Esophagus muscularis mucosa (tissue), 4 donors: Measurements from ENCODE around the gene UFD1. TPM values are rescaled to one million over a fixed set of nuclear protein-coding genes. Genes with fewer than 3 reads are reported as not detected.

ENCODE experiments used
- DNase-seq: peaks from one replicate; pipeline ENCODE4 v3.0.0-alpha.2; 2017; ENCODE audit errors: extremely low spot score
- H3K27ac ChIP-seq, 4 donors: fragments of 200-600 bp; sonication (generic); replicated peaks in 1 of 4; 1 replicate in 3 of 4; 2 replicates in 1 of 4; pipeline ENCODE4 v1.5.1; 2016 to 2019; ENCODE audit warnings: mild to moderate bottlenecking in 1 of 4
- H3K27me3 ChIP-seq, 4 donors: fragments of 200-600 bp; sonication (generic); one replicate each; pipeline versions ENCODE4 v1.5.1 to v1.6.0; 2016 to 2019
- H3K36me3 ChIP-seq, 4 donors: fragments of 200-600 bp; sonication (generic); one replicate each; pipeline ENCODE4 v1.5.1; 2016 to 2019
- H3K4me1 ChIP-seq, 4 donors: fragments of 200-600 bp; sonication (generic); one replicate each; pipeline ENCODE4 v1.5.1; 2016 to 2019
- H3K4me3 ChIP-seq, 4 donors: fragments of 200-600 bp; sonication (generic); 1 replicate in 2 of 4; 2 replicates in 2 of 4; pipeline ENCODE4 v1.5.1; 2016 to 2019; ENCODE audit warnings: mild to moderate bottlenecking in 4 of 4, moderate library complexity in 1 of 4
- H3K9me3 ChIP-seq, 4 donors: fragments of 200-600 bp; sonication (generic); 1 replicate in 3 of 4; 2 replicates in 1 of 4; pipeline ENCODE4 v1.5.1; 2016 to 2019
- CTCF ChIP-seq, 3 experiments: fragments of 200-600 bp in 2 of 3; fragments of 450-650 bp in 1 of 3; sonication (generic) in 2 of 3; IDR thresholded peaks; one replicate each; pipeline ENCODE4 v1.5.1; 2017 to 2019; ENCODE audit warnings: antibody characterized with exemption in 3 of 3, mild to moderate bottlenecking in 2 of 3, moderate library complexity in 1 of 3
- EP300 ChIP-seq: sonication (generic); formaldehyde crosslinking; IDR thresholded peaks from one replicate; pipeline ENCODE4 v1.6.1; 2017; ENCODE audit warnings: antibody characterized with exemption
- POLR2A ChIP-seq: fragments of 450-650 bp; IDR thresholded peaks from one replicate; pipeline ENCODE4 v1.6.1; 2017; ENCODE audit warnings: antibody characterized with exemption, moderate library complexity, mild to moderate bottlenecking, low read depth
- POLR2AphosphoS5 ChIP-seq, 2 donors: sonication (generic); formaldehyde crosslinking; IDR thresholded peaks; one replicate each; pipeline ENCODE4 v1.6.1; 2017; ENCODE audit warnings: antibody characterized with exemption in 2 of 2
- WGBS: methylation state at CpG from one replicate; pipeline ENCODE4 v1.1.5; 2018; 5-methylcytosine and 5-hydroxymethylcytosine counted together
- intact Hi-C: fragments of 100-400 bp; cut with DNase I; formaldehyde crosslinking; loops from one replicate; pipeline ENCODE4 v1.15.1; 2023
- total RNA-seq, 4 donors: library from RNA; depleted of rRNA; stranded (reverse); fragments of >200 nt; gene quantifications; one replicate each; pipeline versions ENCODE4 v1.1.0 to v1.2.1, GENCODE V29; 2016

Gene UFD1
- total RNA-seq, 4 donors from 2014 or later: 54.8 to 65.2 (median 57.1) TPM

GRCh38 chr22:19455585-19456370 lies 23.2 kb downstream of the UFD1 start:
- no peak for TF ChIP-seq CTCF (IDR thresholded peaks at IDR 0.05)
- no peak for DNase-seq
- H3K4me1 ChIP-seq: no peaks in the 10 kb centered on the region
- H3K9me3 ChIP-seq: no peaks in the 10 kb centered on the region
- H3K36me3 ChIP-seq: peaks cover 57 to 97% (median 92%) of the 10 kb centered on the region in 4 donors
- intact Hi-C loops: no loop called here
- no peak overlapping the region for H3K4me3 ChIP-seq
- H3K27ac ChIP-seq: no peak overlapping the region
- no peaks in the 10 kb centered on the region for H3K27me3 ChIP-seq
- WGBS: 89% methylated on average over 4 of the region's 4 CpGs

- intact Hi-C loops: no loop called here
- Histone ChIP-seq H3K27ac (no peak overlapping the region), H3K36me3 (peaks cover 55 to 97% (median 92%) of the 10 kb centered on the region in 4 donors), H3K4me1 (no peaks in the 10 kb centered on the region), H3K27me3 (no peaks in the 10 kb centered on the region), H3K4me3 (no peak overlapping the region), H3K9me3 (no peaks in the 10 kb centered on the region)
- TF ChIP-seq EP300: no peak
- no peak for TF ChIP-seq CTCF (IDR thresholded peaks at IDR 0.05)
- no peak for TF ChIP-seq POLR2AphosphoS5 (IDR thresholded peaks at IDR 0.05)
- no peak for TF ChIP-seq POLR2A
- no peak for DNase-seq
- WGBS: 98% methylated on average over 2 of the region's 2 CpGs
Observed at GRCh38 chr22:19455033-19455432, 24.0 kb downstream of the UFD1 start.

- DNase-seq: no peak
- peaks cover 48 to 94% (median 89%) of the 10 kb centered on the region in 4 donors for H3K36me3 ChIP-seq
- no peak for TF ChIP-seq EP300
- no peak overlapping the region for H3K27ac ChIP-seq
- H3K9me3 ChIP-seq: no peaks in the 10 kb centered on the region
- peaks cover 0 to 1% (median 0%) of the 10 kb centered on the region in 4 donors for H3K4me1 ChIP-seq
- intact Hi-C loops: no loop called here
- no peak overlapping the region for H3K4me3 ChIP-seq
- no peaks in the 10 kb centered on the region for H3K27me3 ChIP-seq
- WGBS: 75% methylated on average over 6 of the region's 6 CpGs
Observed at GRCh38 chr22:19454156-19454555, 24.8 kb downstream of the UFD1 start.

- intact Hi-C loops: no loop called here
- H3K4me3 ChIP-seq: no peak overlapping the region
- WGBS: 82% methylated on average over 4 of the region's 5 CpGs
- no peak for DNase-seq
- H3K4me1 ChIP-seq: peaks cover 0 to 6% (median 2%) of the 10 kb centered on the region in 4 donors
- H3K36me3 ChIP-seq: peaks cover 48 to 90% (median 86%) of the 10 kb centered on the region in 4 donors
- no peaks in the 10 kb centered on the region for H3K9me3 ChIP-seq
- no peak for TF ChIP-seq POLR2AphosphoS5 (IDR thresholded peaks at IDR 0.05)
- TF ChIP-seq POLR2A: no peak
- TF ChIP-seq CTCF (IDR thresholded peaks at IDR 0.05): no peak
- TF ChIP-seq EP300: no peak
- no peak overlapping the region for H3K27ac ChIP-seq
- H3K27me3 ChIP-seq: no peaks in the 10 kb centered on the region
Observed at GRCh38 chr22:19453718-19454117, 25.3 kb downstream of the UFD1 start.

GRCh38 chr22:19451570-19451969 lies 27.4 kb downstream of the UFD1 start:
- Histone ChIP-seq H3K4me3 (no peak overlapping the region), H3K9me3 (no peaks in the 10 kb centered on the region), H3K27me3 (no peaks in the 10 kb centered on the region), H3K4me1 (peaks cover 2 to 21% (median 14%) of the 10 kb centered on the region in 4 donors), H3K36me3 (peaks cover 40 to 68% (median 66%) of the 10 kb centered on the region in 4 donors), H3K27ac (no peak overlapping the region)
- TF ChIP-seq CTCF (IDR thresholded peaks at IDR 0.05) (no peak), POLR2A (no peak), EP300 (no peak), POLR2AphosphoS5 (IDR thresholded peaks at IDR 0.05) (no peak)
- 89% methylated on average over 4 of the region's 4 CpGs for WGBS
- intact Hi-C loops: no loop called here
- no peak for DNase-seq
